Parathyroid adenoma (tissue), 2 donors: ENCODE results near the gene RALGAPA2.

Experiments
- H2AFZ ChIP-seq: fragments of 300-600 bp; sonication (generic); one replicate; pipeline ENCODE4 v1.7.0; 2017; ENCODE audit warnings: antibody characterized with exemption, mild to moderate bottlenecking
- H3K27ac ChIP-seq: fragments of 300-600 bp; sonication (generic); one replicate; pipeline ENCODE4 v1.7.0; 2017
- H3K27me3 ChIP-seq: fragments of 300-600 bp; sonication (generic); one replicate; pipeline ENCODE4 v1.7.0; 2017; ENCODE audit warnings: low read length; ENCODE audit not compliant: control insufficient read depth, insufficient read depth
- H3K36me3 ChIP-seq: fragments of 300-600 bp; sonication (generic); one replicate; pipeline ENCODE4 v1.7.0; 2017; ENCODE audit warnings: low read length; ENCODE audit not compliant: control insufficient read depth, insufficient read depth
- H3K4me1 ChIP-seq: fragments of 300-600 bp; sonication (generic); one replicate; pipeline ENCODE4 v1.7.0; 2017; ENCODE audit warnings: control low read depth
- H3K4me2 ChIP-seq: fragments of 300-600 bp; sonication (generic); one replicate; pipeline ENCODE4 v1.7.0; 2017; ENCODE audit warnings: low read length
- H3K4me3 ChIP-seq: fragments of 300-600 bp; sonication (generic); one replicate; pipeline ENCODE4 v1.7.0; 2017; ENCODE audit warnings: low read depth, low read length
- H3K79me2 ChIP-seq: fragments of 300-600 bp; sonication (generic); one replicate; pipeline ENCODE4 v1.7.0; 2017; ENCODE audit warnings: control low read depth
- H3K9ac ChIP-seq: fragments of 300-600 bp; sonication (generic); one replicate; pipeline ENCODE4 v1.7.0; 2017; ENCODE audit warnings: mild to moderate bottlenecking
- H3K9me3 ChIP-seq: fragments of 300-600 bp; sonication (generic); one replicate; pipeline ENCODE4 v1.7.0; 2017; ENCODE audit warnings: low read length; ENCODE audit not compliant: control insufficient read depth
- CTCF ChIP-seq: fragments of 300-600 bp; sonication (generic); IDR thresholded peaks from one replicate; pipeline ENCODE4 v1.7.0; 2017; ENCODE audit warnings: antibody characterized with exemption, mild to moderate bottlenecking
- donor health status: primary hyperparathyroidism.

RALGAPA2 gene

GRCh38 chr20:20713244-20713765, 861 bp upstream of the RALGAPA2 start:
- H3K4me3 ChIP-seq, result peak overlapping the region; percentile 69

GRCh38 chr20:20712004-20712473, 405 bp downstream of the RALGAPA2 start:
- H2AFZ ChIP-seq, result peak overlapping the region; percentile 92
- peaks cover 10% of the 10 kb centered on the region for H3K4me1 ChIP-seq
- no peaks in the 10 kb centered on the region for H3K9me3 ChIP-seq
- H3K9ac ChIP-seq, result peak overlapping the region; percentile 75
- H3K27ac ChIP-seq, result peak overlapping the region; percentile 82
- no peak for TF ChIP-seq CTCF
- no peaks in the 10 kb centered on the region for H3K36me3 ChIP-seq
- H3K4me3 ChIP-seq, result peak overlapping the region; percentile 69
- peaks cover 6% of the 10 kb centered on the region for H3K79me2 ChIP-seq
- peak overlapping the region; percentile 73 for H3K4me2 ChIP-seq
- H3K27me3 ChIP-seq, result no peaks in the 10 kb centered on the region

More at GRCh38 chr20:20713244-20713765, 861 bp upstream of the RALGAPA2 start:
- H3K27me3 ChIP-seq, result no peaks in the 10 kb centered on the region
- TF ChIP-seq CTCF, result no peak
- H3K36me3 ChIP-seq, result no peaks in the 10 kb centered on the region
- peak overlapping the region; percentile 82 for H3K27ac ChIP-seq
- H3K4me2 ChIP-seq, result peak overlapping the region; percentile 76
- peaks cover 9% of the 10 kb centered on the region for H3K4me1 ChIP-seq
- H2AFZ ChIP-seq, result peak overlapping the region; percentile 100
- peaks cover 4% of the 10 kb centered on the region for H3K79me2 ChIP-seq
- H3K9ac ChIP-seq, result no peak overlapping the region
- no peaks in the 10 kb centered on the region for H3K9me3 ChIP-seq

- Histone ChIP-seq H3K36me3 (no peaks in the 10 kb centered on the region), H3K27me3 (no peaks in the 10 kb centered on the region), H2AFZ (peak overlapping the region; percentile 92), H3K9me3 (no peaks in the 10 kb centered on the region), H3K79me2 (peaks cover 6% of the 10 kb centered on the region), H3K4me3 (peak overlapping the region; percentile 69), H3K4me1 (peaks cover 17% of the 10 kb centered on the region), H3K4me2 (peak overlapping the region; percentile 73), H3K9ac (no peak overlapping the region), H3K27ac (peak overlapping the region; percentile 82)
- TF ChIP-seq CTCF, result no peak
Observed at GRCh38 chr20:20711413-20711812, 1.0 kb downstream of the RALGAPA2 start.

DNA sequence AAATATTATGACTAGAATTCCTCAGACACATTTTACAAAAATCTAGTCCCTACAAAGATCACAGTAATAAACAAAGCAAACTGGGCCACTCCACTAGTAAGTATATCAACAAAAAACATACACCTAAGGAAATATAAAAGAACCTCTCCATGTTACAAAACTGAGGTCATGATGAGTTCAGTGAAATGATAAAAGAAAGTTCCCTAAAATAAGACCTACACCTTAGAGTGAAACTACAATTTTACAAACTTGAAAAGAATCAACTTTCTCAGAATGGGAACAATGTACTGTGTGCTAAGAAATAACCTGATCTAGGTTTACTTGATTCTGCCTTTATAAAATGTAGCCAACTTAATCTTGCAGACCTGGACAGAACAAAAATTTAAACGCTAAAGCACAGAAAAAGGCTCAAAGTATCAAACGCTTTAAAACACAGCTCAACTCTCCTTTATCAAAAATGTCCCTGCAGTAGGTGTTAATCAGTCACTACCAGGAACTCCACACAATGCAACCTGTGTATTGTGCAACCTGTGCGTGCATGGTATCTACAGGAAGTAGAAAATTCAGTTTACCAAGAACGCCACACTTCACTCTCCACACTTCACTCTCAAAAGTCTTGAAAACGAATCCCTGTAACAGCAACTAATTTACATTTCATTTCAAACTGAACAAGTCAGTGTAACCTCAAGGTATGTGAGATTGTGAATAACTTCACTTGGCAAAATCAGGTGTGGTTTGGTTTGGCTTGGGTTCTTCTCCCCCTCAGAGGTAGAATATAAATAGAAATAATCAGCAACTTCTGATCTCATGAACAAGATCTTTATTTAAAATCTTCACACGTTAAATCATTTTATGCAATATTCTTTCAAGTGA, 1.8 kb downstream of the RALGAPA2 start:
- TF ChIP-seq CTCF, result no peak
- no peaks in the 10 kb centered on the region for H3K9me3 ChIP-seq
- peaks cover 21% of the 10 kb centered on the region for H3K4me1 ChIP-seq
- H3K27me3 ChIP-seq, result no peaks in the 10 kb centered on the region
- peak overlapping the region; percentile 24 for H3K27ac ChIP-seq
- peak overlapping the region; percentile 69 for H3K4me3 ChIP-seq
- H3K4me2 ChIP-seq, result peak overlapping the region; percentile 73
- H2AFZ ChIP-seq, result peak overlapping the region; percentile 57
- no peak overlapping the region for H3K9ac ChIP-seq
- no peaks in the 10 kb centered on the region for H3K36me3 ChIP-seq
- peaks cover 12% of the 10 kb centered on the region for H3K79me2 ChIP-seq
